Stimulated activated CD4-positive, alpha-beta T cell treated with anti-CD3 and anti-CD28 coated beads, Interleukin-12 subunit alpha, Interleukin-12 subunit beta, amount 100 ng/mL, for 24 hours (primary cell): Measurements from ENCODE around the gene IRS1.

Experiments
- DNase-seq, 2 experiments: peaks; one replicate each; pipeline ENCODE4 v3.0.0-alpha.2; 2020; ENCODE audit warnings: low read depth in 2 of 2

The IRS1 gene

DNA sequence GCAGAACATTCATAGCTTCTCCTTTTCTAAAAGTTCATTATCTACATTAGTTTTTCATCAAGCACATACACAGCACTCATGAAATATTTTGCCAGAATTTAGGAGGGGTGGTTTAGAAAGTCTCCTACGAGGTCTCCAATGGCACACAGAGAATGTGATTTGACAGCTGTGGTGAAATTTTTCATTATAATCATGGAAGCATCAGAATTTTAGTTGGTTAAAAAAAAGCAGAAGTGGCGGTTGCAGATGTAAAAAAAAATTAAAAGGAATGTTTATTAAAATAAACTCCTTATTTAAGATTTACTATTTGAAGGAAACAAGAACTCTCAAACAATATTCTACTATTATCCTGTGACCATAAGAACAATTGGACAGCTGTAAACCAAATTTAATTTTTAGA, 25.4 kb upstream of the IRS1 start:
- no peak for DNase-seq

- no peak for DNase-seq
Observed at GRCh38 chr2:226818930-226819329, 19.3 kb upstream of the IRS1 start.

DNA sequence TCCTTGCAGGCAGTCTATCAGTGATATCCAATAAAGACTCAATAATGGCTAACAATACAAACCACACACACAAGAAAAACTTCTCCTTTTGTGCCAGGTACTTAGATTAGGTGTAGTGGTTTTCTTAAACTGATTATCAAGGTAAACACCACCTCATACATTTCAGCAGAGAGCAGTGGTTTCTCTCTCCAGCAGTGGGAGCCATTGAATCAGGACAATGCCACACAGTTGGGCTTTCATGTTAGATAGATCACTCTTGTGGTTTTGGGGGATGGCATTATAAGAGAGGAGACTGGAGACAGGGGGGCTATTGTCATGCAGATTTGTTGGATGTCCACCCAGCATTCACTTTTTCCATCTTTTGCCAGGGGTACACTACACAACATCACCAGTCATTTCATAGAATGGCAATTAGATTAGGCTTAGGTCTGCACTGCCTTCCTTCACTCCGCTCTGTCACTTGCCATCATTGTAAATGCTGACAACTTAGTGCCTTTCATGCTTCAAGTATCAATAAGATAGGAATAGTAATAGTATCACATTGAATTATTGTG, 13.6 kb upstream of the IRS1 start:
- no peak for DNase-seq

GRCh38 chr2:226803410-226803809, 3.8 kb upstream of the IRS1 start:
- DNase-seq, result no peak

DNA sequence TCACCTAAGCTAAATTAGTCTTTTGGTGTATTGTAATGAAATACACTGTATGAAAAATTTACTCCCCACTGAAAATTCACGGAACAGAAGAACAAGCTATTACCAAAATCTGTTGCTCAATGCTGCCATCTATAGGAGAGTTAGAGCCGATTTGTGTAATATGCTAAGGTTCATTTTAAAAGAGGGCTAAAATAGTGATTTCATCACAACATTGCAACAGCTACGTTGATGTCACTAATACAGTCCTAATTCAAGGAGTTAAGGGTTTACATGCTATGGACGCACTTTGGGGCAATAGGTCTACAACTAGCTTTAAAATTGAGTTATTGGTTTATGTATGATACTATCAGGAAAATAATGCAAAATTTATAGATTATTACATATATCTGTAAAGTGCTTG, 3.0 kb upstream of the IRS1 start:
- no peak for DNase-seq

DNA sequence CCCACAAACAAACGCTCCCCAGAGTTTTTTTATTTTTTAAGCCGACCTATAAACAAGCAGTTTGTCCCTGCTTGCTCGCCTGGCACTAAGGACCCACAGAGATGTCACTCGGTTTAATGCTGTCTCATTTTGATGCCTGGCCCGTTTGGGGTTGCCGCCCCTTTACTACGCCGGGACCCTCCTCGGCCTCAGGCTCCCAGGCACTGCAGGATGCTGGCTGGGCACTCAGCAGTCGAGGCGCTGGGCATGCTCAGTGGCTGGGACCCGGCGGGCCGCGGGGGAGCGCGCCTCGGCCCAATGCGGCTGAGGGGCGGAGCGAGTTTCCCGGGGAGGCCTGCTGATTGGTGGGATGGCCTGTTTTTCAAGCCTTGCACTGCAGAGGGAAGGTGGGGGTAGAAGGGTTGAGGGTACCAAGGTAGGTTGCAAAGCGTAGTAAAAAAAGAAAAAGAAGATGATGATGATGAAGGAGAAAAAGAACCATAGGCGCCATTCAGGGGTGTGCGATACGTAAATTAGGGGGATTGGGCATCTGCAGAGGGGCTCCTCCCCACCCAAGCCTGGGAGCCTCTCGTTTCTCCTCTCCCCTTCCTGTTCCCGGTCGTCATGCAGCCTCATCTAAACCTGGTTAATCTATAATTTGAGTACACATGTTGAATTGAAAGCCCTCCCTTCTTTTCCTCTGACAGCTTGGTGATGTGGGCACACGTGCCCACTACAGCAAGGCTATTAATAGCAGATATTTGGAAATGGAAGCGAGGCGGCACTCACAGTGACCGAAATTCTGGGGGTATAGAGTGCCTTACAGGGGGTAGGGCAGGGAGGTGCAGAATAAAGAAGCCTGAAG, 1.5 kb upstream of the IRS1 start:
- DNase-seq, result peak; percentile 69 to 82

- DNase-seq, result no peak
Observed at GRCh38 chr2:226799976-226800940, 638 bp upstream of the IRS1 start.

GRCh38 chr2:226798422-226799210, 1.0 kb downstream of the IRS1 start:
- DNase-seq, result peak in 1 of 2 experiments; percentile 27

- no peak for DNase-seq
Observed at GRCh38 chr2:226797989-226798421, 1.6 kb downstream of the IRS1 start.

GRCh38 chr2:226797289-226797988, 2.2 kb downstream of the IRS1 start:
- no peak for DNase-seq

- DNase-seq, result no peak
Observed at GRCh38 chr2:226796840-226797288, 2.8 kb downstream of the IRS1 start.

GRCh38 chr2:226796012-226796839, 3.4 kb downstream of the IRS1 start:
- no peak for DNase-seq

DNA sequence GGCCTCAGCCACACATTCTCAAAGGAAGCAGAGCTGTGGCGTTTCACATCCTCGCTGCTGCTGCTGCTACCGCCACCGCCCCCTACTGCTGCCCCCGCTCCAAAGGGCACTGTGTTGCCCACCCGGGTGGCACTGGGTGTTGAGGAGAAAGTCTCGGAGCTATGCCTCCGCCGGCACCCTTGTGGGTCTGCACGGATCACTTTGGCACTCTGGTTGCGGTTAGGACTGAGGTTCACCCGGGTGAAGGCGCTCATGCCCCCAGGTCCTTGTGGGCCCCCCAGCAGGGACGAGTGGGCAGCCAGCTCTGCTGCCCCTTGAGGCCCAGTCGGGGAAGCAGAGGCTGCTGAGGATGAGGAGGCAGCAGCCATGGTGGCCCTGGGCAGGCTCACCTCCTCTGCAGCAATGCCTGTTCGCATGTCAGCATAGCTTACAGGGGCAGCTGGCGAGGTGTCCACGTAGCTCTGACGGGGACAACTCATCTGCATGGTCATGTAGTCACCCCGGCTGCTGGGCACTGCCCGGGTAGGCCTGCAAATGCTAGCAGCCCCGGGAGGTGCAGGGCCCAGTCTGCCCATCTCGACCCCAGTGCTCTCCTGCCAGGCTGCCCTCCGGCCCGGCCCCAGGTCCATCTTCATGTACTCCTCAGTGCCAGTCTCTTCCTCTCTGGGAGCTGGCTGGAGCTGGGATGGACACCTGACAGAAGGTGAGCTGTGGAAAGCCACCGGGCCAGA, 4.2 kb downstream of the IRS1 start:
- no peak for DNase-seq

DNA sequence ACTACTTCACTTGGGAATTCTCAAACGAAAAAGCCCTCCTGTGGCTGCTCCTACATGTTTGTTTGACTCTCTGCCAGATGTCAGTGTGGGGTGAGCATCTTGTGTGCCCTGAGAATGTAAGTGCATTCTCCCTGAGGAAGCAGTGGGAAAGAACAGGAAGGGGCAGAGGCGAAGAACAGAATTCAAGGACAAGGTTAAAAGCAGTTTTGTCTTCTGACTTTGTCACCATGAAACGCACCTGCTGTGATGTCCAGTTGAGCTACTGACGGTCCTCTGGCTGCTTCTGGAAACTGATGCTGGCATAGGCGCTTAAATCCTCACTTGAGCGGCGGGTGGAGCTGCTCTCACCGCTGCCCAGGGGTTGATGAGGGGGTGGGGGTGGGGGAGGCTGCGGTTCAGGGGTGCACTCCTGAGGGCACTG, 4.9 kb downstream of the IRS1 start:
- no peak for DNase-seq

DNA sequence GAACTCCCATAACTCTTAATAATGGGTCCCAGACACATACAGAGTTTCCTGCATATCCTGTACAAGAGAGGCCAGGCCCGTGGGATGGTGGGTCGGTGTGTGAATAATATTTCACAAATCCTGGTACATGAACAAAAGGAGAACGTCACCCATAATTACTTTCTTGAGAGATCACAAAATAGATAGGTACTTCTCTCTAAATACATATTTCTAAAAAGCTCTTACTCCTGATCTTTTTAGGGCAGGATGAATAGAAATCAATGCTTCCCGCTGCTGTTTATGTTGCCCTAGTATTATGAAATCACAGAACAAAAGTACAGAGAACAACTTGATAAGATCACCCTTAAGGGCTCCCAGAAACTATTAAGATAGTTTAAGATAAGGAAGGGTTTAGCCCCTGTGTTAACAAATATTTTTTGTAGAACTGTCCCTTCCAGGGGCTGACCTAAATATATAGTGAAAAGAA, 5.4 kb downstream of the IRS1 start:
- no peak for DNase-seq

- no peak for DNase-seq
Observed at GRCh38 chr2:226793646-226794045, 6.0 kb downstream of the IRS1 start.

- no peak for DNase-seq
Observed at GRCh38 chr2:226792155-226792881, 7.3 kb downstream of the IRS1 start.

DNA sequence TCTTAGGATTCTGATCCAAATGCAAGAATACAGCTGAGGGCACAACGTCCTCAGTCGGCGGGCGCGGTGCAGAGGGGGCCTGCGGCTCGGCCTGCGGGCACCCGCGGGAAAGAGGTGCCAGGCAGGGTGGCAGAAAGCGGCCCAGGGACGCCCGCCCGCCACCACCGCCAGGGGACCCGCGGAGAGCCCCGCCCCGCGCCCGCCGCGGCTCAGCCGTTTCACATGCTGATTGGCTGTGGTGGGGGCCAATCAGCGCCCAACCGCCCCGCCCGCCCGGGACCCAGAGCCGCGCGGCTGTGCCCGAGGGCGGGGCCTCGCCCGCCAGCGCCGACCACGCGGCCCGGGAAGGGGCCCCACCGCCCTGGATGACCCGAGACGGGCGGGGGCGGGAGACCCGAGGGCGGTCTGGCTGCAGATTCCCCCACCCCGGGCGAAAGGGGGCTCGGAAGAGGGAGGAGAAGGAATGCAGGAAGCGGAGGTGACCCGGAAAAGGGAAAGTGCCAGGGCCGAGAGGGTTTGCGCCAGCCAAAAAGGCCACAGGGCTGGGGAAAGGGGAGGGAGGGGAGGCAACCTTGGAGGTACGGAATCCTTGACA, 8.0 kb downstream of the IRS1 start:
- DNase-seq, result peak; percentile 81 to 84
